ENCODE data around the gene ECI2. TPM values are rescaled to one million over a fixed set of nuclear protein-coding genes. Genes with fewer than 3 reads are reported as not detected.
"Not testable (repeated sequence)": the region's sequence is repeated elsewhere in the genome, so short reads cannot be mapped to it uniquely, and the experiment has no call there.

Gene ECI2
- total RNA-seq, 4 donors from 2014 or later: 22.8 to 35.4 (median 30.2) TPM

DNA sequence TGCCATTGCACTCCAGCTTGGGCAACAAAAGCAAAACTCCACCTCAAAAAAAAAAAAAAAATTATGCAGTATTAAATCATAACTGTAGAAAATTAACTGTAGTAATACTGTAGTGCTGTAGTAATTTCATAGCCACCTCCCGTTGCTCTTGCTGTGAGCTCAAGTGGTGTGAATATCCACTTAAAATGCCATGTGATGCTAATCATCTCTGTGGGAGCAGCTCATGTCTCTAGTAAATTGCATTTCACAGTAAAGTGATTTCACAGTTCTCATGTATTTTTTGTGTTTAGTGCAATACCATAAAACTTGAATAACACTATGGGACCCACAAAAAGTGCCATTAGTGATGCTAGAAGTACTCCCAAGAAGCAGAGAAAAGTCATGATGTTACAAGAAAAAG, 42.1 kb downstream of the ECI2 start:
- TF ChIP-seq POLR2A (IDR thresholded peaks at IDR 0.05): no peak
- TF ChIP-seq, protein P1, sequence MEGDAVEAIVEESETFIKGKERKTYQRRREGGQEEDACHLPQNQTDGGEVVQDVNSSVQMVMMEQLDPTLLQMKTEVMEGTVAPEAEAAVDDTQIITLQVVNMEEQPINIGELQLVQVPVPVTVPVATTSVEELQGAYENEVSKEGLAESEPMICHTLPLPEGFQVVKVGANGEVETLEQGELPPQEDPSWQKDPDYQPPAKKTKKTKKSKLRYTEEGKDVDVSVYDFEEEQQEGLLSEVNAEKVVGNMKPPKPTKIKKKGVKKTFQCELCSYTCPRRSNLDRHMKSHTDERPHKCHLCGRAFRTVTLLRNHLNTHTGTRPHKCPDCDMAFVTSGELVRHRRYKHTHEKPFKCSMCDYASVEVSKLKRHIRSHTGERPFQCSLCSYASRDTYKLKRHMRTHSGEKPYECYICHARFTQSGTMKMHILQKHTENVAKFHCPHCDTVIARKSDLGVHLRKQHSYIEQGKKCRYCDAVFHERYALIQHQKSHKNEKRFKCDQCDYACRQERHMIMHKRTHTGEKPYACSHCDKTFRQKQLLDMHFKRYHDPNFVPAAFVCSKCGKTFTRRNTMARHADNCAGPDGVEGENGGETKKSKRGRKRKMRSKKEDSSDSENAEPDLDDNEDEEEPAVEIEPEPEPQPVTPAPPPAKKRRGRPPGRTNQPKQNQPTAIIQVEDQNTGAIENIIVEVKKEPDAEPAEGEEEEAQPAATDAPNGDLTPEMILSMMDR (IDR thresholded peaks at IDR 0.05): no peak
- no peak overlapping the region for H3K4me3 ChIP-seq (ENCODE audit: low read depth, poor library complexity, severe bottlenecking)
- 72 to 74% methylated on average over 1 of the region's 1 CpG for WGBS, 2 donors
- intact Hi-C loops (cut with DNase I; ENCODE audit: low total_unique reads): no loop called here
- DNase-seq (ENCODE audit: low spot score in 2 of 2): no peak

DNA sequence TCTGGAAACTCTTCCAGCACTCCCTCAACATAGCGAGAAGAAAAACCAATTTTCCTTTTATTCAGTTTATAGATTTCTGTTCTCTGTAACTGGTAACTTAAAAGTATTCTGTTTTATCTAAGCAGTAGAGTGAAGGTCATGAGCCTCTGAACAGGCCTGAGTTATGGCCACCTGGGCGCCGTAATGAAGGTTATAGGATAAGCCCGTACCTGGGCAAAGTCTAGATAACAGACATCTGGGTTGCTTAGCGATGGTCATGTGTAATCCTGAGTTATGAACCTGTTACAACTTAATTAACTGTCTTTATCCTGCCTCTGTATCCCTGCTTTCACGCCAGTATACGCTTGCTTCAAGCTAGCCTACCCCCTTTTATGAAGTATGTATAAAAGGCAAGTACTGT, 43.4 kb downstream of the ECI2 start:
- intact Hi-C loops (cut with DNase I; ENCODE audit: low total_unique reads): no loop called here
- DNase-seq (ENCODE audit: low spot score in 2 of 2): no peak
- H3K4me3 ChIP-seq (ENCODE audit: low read depth, poor library complexity, severe bottlenecking): no peak overlapping the region
- TF ChIP-seq, protein P1 (IDR thresholded peaks at IDR 0.05): no peak
- no peak for TF ChIP-seq POLR2A (IDR thresholded peaks at IDR 0.05)
- 89% methylated on average over 7 of the region's 7 CpGs for WGBS, 2 donors

DNA sequence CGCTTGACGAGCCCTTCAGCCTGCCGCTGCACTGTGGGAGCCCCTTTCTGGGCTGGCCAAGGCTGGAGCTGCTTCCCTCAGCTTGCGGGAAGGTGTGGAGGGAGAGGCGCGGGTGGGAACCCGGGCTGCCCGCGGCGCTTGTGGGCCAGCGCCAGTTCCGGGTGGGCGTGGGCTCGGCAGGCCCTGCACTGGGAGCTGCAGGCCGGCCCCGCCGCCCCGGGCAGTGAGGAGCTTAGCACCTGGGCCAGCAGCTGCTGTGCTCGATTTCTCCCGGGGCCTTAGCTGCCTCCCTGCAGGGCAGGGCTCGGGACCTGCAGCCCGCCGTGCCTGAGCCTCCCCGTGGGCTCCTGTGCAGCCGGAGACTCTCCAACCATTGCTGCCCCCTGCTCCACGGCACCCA, 45.3 kb downstream of the ECI2 start:
- WGBS, 2 donors: 94% methylated on average over 17 to 26 of the region's 26 CpGs
- DNase-seq (ENCODE audit: low spot score in 2 of 2); H3K4me3 ChIP-seq (ENCODE audit: low read depth, poor library complexity, severe bottlenecking); intact Hi-C loops (cut with DNase I; ENCODE audit: low total_unique reads): not testable (repeated sequence)

GRCh38 chr6:4088704-4089103, 46.7 kb downstream of the ECI2 start:
- H3K4me3 ChIP-seq (ENCODE audit: low read depth, poor library complexity, severe bottlenecking): no peak overlapping the region
- no peak for TF ChIP-seq POLR2A (IDR thresholded peaks at IDR 0.05)
- TF ChIP-seq, protein P1 (IDR thresholded peaks at IDR 0.05): no peak
- 87 to 93% methylated on average over 7 of the region's 7 CpGs for WGBS, 2 donors
- no peak for DNase-seq (ENCODE audit: low spot score in 2 of 2)
- intact Hi-C loops (cut with DNase I; ENCODE audit: low total_unique reads): no loop called here

- DNase-seq (ENCODE audit: low spot score in 2 of 2): no peak
- no peak overlapping the region for H3K4me3 ChIP-seq (ENCODE audit: low read depth, poor library complexity, severe bottlenecking)
- TF ChIP-seq, protein P1 (IDR thresholded peaks at IDR 0.05): no peak
- TF ChIP-seq POLR2A (IDR thresholded peaks at IDR 0.05): no peak
- intact Hi-C loops (cut with DNase I; ENCODE audit: low total_unique reads): no loop called here
- 81 to 86% methylated on average over 1 of the region's 1 CpG for WGBS, 2 donors
These were observed 50.1 kb downstream of the ECI2 start for GRCh38 chr6:4085332-4085700.

DNA sequence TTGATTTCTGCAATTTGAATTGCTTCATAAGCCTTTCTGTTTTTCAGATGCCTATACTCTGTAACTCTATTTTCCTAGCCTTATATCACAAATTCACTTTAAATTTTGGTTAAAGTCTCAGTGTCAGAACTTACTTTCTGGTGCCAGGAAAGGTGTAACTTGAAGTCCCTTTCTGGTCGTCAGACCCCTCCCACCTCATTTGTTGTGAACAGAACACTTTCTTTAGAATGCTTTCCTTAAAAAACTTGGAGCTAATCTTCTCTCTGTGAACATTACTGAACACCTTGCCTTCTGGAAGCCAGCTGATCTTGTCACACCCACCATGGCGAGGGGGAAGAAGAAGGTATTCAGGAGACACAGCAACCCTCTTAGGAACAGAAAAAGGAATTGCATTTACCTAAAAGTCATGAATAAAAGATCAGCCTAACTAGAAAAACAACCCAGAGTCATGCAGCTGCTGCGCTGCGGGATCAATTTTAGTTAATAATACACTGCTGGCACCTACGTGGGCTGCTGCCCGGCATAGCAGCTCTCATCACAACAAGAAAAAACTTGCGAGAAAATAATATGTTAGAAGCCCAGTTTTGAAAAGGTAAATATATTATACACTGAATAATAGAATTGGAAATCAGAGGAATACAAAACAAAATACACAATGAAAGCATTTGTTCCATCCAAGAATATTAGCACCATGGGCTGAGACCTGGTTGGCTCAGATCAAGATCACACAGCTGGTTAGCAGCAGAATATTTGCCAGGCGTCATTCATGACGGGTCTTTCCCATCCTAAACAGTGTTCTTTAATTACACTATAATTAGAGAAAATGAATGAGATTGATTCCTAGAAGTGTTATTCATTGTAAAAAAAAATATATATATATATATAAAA, 50.7 kb downstream of the ECI2 start:
- intact Hi-C loops (cut with DNase I; ENCODE audit: low total_unique reads): no loop called here
- no peak overlapping the region for H3K4me3 ChIP-seq (ENCODE audit: low read depth, poor library complexity, severe bottlenecking)
- TF ChIP-seq POLR2A (IDR thresholded peaks at IDR 0.05): no peak
- WGBS, 2 donors: 55 to 60% methylated on average over 9 of the region's 9 CpGs
- DNase-seq (ENCODE audit: low spot score in 2 of 2): no peak
